GM19240 (cell line): ENCODE data around the gene KMT2D.

Experiments used
- DNase-seq: peaks from one replicate; pipeline ENCODE4 v3.0.0; 2011; ENCODE audit warnings: low spot score; ENCODE audit not compliant: insufficient read length

Gene KMT2D

DNA sequence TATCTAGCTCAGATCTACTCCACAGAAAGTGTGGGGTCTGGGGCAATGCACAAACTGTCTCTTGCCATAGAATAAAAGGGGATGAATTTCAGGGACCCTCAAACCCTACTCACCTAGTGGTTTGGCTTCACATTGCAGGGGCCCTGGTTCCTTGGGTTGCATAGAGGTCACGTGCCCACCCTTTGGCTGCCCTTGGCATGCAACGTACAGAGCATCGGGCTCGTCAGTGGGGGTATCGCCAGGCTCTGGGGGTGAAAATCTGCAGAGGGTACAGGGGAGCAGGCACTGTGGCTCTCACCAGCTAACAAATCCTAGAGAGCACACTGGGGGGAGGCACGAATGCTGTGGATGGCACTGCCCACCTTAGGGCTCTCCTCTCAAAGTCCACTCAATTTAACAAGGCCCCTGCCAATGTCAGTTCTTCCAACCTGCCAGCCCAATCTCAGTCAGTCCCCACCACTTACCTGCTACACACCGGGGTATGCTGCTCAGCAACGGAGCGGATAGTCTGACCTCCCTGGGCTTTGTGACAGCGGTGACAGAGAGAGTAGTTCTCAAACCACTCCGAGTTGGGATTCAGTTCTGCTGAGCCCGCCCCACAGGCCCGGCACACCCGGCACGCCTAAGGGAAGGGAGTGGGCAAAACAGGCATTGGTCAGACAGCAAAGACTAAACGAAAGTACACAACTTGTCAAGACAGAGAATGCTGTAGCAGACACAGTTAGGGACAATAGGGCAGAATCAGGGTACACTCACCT lies 8.0 kb downstream of the KMT2D start:
- DNase-seq, result no peak

DNA sequence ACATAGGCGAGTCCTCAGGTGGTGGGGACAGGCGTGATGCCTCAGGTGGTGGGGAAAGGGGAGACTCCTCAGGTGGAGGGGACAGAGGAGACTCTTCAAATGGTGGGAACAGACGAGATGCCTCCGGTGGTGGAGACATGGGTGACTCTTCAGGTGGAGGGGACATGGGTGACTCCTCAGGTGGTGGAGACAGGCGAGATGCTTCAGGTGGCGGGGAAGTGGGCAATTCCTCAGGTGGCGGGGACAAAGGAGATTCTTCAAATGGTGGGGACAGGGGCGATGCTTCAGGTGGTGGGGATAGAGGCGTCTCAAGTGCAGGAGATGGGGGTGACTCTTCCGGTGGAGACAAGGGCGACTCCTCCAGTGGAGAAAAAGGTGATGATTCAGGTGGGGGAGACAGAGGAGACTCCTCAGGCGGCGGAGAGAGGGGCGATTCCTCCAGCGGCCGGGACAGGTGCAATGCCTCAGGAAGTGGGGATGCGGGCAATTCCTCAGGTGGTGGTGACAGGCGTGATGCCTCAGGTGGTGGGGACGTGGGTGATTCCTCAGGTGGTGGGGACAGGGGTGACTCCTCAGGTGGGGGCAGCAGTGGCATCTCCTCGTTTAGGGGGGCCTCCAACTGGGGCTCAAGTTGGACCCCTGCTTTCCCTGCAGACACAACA lies 8.7 kb downstream of the KMT2D start:
- DNase-seq, result no peak

DNA sequence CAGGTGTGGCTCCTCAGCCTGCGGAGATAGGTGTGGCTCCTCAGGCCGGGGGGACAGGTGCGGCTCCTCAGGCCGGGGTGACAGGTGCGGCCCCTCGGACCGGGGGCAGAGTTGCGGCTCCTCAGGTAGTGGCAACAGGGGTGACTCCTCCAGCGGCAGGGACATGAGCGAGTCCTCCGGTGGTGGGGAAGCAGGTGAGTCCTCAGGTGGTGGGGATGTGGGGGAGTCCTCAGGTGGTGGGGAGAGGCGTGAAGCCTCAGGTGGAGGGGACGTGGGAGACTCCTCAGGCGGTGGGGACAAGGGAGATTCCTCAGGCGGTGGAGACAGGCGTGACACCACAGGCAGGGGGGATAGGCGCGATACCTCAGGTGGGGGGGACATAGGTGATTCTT lies 9.2 kb downstream of the KMT2D start:
- DNase-seq, result no peak

DNA sequence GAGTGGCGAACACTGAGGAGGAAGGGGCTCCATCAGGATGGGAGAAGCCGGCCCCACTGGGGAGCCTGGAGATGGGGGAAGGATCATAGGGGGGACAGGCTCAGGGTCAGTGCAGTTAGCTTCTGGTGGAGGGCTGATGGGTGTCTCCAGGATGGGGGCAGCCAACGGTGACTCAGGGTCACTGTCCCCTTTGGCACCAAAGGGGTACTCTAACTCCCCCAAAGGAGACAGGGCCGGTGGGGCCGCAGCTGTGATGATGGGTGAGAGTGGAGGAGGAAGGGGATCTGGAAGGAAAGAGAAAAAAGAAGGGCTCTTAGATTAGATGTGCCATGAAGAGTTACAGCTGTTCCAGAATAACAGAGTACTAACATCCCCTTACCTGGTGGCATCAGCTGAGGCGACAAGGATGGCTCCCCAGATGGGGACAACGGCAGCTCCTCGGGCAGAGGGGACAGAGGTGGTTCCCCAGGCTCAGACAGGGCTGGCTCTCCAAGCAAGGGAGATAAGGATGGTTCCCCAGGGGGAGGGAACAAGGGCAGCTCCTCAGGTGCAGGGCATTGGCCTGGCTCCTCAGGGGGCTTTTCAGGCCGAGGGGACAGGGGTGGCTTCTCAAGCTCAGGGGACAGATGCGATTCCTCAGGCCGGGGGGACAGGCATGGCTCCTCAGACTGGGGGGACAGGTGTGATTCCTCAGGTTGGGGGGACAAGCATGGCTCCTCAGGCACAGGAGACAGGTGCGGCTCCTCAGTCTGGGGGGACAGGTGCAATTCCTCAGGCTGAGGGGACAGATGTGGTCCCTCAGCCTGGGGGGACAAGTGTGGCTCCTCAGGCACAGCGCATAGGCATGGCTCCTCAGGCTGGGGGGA lies 9.9 kb downstream of the KMT2D start:
- DNase-seq, result no peak

DNA sequence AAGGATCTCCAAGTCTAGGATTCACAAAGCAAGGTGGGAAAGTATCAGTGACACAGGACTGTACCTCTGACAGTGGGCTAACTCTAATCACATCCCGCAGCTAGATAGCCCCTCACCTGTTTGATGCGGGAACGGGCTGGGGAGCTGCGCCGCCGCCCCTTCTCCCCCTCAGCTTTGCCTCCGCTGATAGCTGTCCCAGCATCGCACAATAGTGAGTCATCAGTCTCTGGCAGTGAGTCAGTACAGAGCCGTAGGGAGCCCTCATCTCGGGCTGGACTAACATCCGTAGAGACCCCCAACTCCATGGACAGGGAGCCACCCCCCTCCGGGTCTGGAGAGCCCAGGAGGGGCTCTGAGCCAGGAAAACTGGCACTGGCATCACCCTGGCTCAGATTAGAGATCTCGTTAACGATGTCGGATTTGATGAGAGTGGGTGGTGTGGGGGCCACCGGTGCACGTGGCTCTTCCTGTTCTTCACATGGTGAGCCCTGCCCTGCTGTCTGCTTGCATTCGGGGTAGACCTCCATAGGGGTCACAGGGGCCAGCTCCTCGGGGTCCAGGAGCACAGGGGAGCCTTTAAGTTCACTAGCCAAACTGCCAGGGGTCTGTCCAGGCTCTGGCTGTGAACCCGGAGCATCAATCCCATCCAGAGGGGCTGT lies 10.9 kb downstream of the KMT2D start:
- no peak for DNase-seq

DNA sequence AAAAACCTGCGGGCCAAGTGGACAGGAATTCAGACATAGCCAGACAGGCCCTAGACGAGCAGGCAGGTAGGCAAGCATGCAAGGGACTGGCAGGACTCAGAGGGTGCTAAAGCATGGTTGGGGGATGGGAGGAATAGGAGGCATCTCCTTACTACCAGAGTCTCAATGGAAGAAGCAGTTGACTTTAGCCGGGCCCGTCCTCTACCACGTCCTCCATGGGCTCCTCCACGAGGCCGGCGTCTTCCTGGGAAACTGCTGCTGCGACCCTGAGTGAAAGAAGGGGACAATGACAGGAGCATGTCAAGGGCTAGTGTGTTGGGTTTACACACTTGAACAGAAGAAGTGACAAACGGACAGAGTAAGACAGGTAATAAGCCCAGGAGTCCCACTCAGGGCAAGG lies 11.6 kb downstream of the KMT2D start:
- no peak for DNase-seq

DNA sequence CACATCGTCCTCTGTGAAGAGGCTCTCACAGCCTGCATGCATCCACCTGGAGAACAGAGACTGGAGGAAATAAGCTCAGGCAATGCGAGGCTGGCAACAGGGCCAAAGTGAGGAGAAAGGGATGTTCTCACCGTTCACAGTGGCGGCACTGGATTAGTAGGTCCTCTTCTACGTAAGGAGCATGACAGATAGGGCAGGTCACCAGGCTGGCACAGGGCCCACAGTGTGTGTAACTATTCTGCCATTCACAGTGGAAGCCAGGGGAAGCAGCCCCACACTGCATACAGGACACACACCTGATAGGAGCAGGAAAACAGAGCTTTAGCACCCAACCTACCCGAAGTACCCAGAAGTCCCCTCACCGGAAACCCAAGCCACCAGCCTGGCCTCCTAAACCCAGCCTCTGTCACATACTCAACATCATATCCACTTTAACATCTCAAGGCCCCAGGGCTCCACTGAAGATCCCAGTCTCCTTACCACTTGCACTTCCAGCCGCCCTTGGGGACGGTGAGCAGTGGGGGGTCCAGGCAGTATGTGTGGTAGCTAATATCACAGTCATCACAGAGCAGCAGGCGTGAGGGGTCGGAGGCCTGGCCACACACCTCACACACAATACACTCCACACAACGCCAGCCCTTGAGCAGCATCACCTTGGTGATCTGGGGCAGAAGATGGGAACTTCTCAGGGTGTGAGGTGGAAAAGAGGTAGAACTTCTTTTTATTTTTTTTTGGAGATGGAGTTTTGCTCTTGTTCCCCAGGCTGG lies 14.3 kb downstream of the KMT2D start:
- no peak for DNase-seq

DNA sequence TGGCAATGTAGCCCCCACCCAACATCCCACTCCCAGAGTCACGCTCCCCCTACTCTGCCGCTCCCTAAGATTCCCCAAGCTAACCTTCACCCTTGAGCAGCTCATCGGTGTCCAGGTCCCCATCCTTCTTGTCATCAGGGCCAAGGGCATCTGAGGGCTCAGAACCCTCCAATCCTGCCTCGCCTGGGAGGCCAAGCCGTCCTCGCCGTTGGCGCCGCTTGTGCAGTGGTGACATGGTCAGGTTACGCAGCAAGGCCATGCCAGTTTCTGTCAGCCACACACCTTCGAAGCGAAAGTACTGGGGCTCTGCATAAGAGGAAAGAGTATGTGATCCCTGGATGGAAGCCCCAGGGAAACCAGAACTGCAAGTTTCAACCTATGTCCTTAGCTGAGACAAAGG lies 15.9 kb downstream of the KMT2D start:
- DNase-seq, result no peak

DNA sequence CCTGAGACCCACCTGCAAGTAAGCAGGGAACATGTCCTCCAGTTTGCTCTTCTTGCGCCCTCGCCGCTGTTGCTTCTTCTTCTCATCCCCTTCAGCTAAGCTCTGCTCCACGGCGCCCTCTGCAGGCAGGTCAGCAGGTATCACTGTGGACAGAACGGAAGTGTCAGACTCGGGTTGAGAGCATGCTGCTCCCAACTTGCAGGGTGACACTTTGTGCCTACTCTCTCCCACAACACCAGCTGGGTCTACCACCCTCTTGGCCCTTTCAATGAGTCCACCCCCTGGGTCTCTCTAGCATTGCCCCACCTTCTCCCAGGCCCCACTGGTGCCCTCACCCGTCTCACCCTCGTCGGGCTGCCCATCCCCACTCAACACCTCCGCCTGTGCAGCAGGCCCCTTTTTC lies 16.7 kb downstream of the KMT2D start:
- DNase-seq, result peak; percentile 71

DNA sequence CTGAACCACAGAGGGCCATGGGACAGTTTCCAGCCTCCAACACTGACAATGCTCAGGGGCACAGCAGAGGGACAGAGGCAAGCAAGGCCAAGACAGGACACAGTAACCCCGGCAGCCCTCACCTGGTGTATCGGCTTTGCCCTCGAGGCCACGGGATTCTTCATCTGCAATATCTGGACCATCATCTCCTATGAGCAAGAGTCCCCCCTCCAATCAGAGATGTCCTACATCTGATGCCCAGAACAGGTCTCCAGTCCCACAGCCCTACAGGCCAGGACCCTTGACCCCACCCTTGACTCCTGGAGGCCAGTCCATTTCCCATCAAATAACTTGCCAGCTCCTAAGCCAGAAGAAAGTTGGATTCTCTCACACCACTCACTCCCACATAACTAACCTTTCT lies 17.4 kb downstream of the KMT2D start:
- no peak for DNase-seq

DNA sequence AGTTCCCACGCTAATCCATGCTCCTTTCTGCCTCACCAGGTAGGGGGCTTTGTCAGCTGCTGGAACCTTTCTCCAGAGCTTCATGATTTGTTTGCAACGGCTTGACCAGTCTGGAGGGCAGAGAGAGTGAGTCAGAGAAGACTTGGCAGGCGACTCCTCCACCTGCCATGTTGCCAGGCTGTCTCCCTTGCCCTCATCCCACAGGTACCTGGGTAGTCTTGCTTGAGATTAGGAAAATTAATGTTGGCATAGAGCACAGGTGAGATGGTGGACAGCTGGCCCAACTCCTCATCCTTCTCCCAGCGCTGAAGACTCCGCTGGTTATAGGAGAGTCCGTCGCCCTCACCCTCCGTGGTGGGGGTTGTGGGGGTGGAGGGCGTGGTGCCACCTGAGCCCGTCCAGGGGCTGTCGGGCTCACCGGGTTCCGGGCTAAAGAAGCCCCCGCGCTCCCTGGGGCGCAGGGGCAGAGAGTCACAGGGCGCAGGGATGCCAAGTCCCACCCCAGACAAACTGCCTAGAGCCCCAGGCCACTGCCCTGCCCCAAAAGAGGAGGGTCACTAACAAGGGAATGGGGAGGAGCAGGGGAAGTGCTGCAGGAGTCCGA lies 18.6 kb downstream of the KMT2D start:
- no peak for DNase-seq

DNA sequence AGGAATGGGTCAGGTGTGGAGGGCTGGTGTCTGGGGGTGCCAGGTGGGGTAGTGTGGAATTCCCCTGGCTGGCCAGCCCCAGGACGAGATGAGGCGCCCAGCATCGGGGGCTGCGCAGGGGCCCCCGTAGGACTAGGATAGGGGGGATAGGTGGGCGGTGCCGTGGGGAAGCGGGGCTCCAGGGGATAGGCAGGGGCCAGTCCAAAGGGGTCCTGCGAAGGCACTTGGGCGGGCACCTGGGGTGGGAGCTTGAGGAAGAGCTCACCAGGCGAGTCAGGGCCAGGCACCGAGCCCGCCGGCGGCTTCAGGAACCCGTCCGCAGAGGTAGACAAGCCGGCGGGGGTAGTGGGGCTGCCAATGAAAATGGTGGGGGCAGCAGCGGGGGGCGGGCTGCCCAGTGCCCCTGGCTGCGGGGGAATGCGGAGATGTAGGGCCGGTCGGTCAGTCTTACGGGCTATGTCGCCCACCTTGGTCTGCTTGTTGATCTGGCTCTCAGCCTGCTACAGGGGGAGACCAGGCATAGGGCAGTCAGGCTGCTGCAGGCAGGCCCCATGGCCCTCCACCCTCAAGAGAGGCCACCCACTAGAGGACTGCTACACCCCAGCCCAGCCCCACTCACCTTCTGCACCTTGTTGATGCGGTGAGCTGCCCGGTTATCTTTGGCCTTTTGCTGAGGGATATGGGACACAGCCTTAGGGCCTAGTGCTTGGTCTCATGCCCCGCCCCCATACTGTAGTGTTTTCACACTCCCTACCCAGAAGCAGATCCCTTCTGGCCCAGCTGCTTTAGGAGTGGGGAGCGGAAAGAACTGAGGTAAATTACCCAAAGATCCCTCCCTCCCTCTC lies 19.3 kb downstream of the KMT2D start:
- DNase-seq, result no peak

DNA sequence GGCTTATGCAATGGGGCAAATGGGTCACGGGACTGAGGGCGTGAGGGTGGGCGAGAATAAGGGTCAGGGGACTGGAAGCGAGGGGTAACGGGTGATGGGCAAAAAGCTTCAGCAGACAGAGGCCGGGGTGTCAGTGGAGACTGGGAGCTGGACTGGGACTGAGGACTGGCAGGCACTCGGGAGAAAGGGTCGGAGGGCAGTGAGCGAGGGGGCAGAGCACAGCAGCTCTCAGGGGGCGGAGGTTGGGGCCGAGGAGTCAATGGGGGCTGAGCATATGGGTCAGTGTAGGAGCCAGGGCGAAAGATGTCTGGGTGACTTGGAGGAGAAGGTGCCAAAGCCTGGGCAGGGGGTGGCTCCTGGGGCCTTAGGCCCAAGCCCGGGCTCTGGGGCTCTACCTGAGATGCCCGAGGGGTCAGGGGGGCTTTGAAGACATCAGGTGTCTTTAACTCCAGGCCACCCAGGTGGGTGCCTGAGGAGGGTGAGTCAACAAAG lies 20.2 kb downstream of the KMT2D start:
- DNase-seq, result no peak

DNA sequence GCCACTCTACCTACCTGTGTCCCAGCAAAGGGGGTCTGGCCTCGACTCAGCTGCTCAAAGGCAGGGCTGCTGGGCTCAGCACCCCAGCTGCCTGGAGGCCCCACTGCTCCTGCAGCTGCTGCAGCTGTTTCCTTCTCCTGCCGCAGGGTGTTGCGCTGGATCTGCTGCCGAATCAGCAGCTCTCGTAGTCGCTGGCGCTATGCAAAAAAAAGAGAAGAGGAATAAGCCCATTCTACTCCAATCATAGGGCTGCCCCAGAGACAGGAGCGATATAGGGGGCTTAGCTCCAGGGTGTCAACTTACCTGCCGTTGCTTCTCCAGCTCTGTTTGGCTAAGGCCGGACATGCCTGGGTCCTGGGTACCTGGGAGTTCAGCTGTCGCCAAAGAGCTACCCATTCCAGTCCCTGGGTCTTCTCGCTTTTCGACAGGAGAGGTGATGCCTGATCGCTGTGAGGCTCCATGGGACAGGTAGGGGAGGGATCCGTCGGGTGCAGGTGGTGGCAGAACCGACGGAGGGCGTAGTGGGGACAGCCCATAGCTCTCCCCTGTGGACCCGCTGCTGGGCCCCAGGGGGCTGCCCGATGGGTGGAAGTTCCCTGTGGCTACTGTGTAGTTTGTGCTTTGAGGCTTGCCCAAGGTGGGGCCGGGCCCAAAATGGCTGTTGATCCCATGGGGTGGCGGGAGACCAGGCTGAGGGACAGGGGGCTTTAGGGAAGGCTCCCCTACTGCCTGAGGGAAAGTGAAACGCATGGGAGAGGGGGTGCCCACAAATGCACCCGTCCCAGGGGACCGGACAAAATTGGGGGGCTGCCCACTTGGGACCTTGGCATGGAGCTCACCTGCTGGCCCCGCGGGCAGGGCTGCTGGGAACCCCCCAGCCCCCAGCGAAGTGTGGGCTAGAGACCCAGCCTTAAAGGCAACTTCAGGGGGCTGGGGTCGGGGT lies 20.9 kb downstream of the KMT2D start:
- DNase-seq, result no peak

DNA sequence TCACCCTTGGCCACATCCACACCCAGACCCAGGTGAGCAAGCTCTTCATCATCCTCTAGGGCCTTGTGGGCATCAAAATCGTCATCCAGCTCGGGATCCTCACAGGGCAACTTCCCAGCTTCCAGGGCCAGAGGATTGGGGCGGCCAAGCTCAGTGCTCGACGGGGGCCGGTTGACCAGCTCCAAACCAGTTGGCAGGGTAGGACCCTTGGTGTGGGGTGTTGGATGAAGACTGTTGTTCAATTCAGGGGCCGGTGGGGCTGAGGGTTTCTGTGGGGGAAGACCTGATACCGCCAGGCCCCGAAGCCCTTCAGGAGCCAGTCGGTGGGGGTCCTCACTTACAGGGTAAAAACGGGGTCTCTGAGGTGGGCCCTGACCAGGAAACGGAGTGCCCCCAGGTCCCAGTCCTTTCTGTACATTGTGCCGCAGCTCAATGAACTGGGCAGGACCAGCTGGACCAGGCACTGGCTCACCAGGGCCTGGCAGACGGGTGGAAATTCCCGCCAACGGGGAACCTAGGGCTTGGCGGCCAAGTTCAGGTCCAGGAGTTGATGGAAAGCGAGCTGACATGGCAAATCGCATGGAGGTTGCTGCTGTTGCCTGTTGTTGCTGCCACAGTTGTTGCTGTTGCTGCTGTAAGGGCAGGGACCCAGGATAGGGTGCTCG lies 22.2 kb downstream of the KMT2D start:
- no peak for DNase-seq

DNA sequence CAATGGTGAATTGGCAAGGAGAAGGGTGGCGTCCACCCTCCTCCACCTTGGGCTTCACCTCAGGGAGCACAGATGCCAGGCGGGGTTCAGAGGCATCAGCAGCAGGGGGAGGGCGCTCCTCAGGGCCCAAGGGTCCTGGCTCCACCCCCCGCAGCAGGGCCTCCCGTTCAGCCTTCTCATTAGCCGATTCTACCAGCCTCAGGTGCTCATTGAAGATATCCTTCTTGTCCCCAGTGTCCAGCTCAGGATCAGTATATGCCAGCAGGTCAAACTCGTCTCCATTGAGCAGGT lies 22.7 kb downstream of the KMT2D start:
- DNase-seq, result no peak

DNA sequence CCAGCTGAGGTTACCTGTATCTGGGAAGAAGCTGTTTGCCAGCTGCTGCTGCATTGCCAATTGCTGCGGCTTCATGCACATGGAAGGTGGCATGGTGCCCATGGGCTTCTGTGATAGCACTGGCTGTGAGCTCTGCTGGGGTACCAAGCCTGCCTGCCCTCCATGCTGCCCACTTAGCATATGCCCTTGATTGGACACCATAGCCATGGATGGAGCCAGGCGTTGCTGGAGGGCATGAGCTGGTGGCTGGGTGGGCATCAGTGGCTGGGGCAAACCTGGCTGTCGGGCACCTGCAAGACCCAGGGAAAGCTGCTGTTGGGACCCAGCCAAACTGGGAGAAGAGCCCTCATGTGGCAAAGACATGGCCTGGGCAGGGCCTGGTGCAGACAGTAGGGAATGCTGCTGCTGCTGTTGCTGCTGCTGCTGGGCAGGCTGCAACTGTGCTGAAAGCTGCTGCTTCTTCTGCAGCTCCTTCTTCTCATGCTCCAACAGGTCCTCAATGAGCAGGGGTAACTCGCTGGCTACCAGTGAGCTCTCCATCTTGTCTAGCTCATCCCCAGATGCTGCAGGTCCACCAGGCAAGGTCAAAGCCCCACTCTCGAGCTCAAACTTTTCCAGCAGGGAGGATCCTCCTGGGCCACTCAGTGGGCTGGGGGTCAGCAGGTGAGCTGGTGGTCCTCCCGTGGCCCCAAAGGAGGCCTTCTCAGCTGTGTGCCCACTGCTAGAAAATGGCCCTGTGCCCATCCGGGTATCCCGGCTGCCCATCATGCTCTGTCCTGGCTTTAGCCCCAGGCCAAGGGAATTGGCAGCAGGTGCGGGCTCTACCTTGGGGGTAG lies 23.3 kb downstream of the KMT2D start:
- DNase-seq, result no peak
